Measurements from ENCODE around the gene ARHGEF33.

Gene ARHGEF33

DNA sequence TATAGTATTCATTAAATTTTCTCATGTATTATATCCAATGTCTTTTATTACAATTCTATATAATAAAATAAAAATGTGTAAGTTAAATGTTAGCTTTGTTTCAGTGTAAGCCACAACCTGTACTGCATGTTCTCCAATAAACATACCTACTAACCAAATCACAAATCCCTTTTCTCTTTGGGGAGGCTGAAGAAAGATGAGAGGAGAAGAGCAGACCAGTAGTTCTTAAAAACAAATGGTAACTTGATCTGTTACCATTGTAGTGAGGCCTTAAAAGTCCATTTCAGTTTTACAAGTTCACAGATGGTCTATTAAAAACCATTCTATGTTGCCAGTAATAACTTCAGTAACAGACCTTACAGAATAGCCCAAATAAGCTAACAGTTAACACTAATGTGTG, 130.7 kb downstream of the ARHGEF33 start:
- DNase-seq (ENCODE audit: low read depth) = no peak

GRCh38 chr2:39022642-39023235, 133.1 kb downstream of the ARHGEF33 start:
- no peak for DNase-seq (ENCODE audit: low read depth)

GRCh38 chr2:39023649-39024048, 134.0 kb downstream of the ARHGEF33 start:
- no peak for DNase-seq (ENCODE audit: low read depth)

- no peak for DNase-seq (ENCODE audit: low read depth)
Observed at GRCh38 chr2:39024833-39025232, 135.2 kb downstream of the ARHGEF33 start.
